Gastrocnemius medialis (tissue), 4 donors: Measurements from ENCODE around the gene PASD1. TPM values are rescaled to one million over a fixed set of nuclear protein-coding genes. Genes with fewer than 3 reads are reported as not detected.

Experiments
- ATAC-seq, 2 donors: fragments of 150-250 bp; one replicate each; pipeline ENCODE4 v1.9.1; 2016
- DNase-seq, 2 donors: peaks; one replicate each; pipeline ENCODE4 v3.0.0-alpha.2; 2019
- H3K27ac ChIP-seq, 4 donors: fragments of 200-600 bp; sonication (generic); 1 replicate in 1 of 4; 2 replicates in 3 of 4; pipeline ENCODE4 v1.5.1; 2016 to 2018; ENCODE audit warnings: mild to moderate bottlenecking in 2 of 4, moderate library complexity in 1 of 4
- H3K27me3 ChIP-seq, 3 donors: fragments of 200-600 bp; sonication (generic) in 2 of 3; 1 replicate in 1 of 3; 2 replicates in 2 of 3; pipeline versions ENCODE4 v1.5.1 to v1.6.0; 2016 to 2019; ENCODE audit warnings: mild to moderate bottlenecking in 1 of 3, moderate library complexity in 1 of 3
- H3K36me3 ChIP-seq, 2 donors: fragments of 200-600 bp; sonication (generic) in 1 of 2; one replicate each; pipeline ENCODE4 v1.5.1; 2017 to 2018
- H3K4me1 ChIP-seq, 2 donors: fragments of 200-600 bp; sonication (generic) in 1 of 2; one replicate each; pipeline ENCODE4 v1.5.1; 2016 to 2017; ENCODE audit warnings: mild to moderate bottlenecking in 2 of 2
- H3K4me3 ChIP-seq, 4 donors: fragments of 200-600 bp; sonication (generic) in 3 of 4; 1 replicate in 1 of 4; 2 replicates in 3 of 4; pipeline ENCODE4 v1.5.1; 2016 to 2019; ENCODE audit warnings: mild to moderate bottlenecking in 2 of 4
- H3K9me3 ChIP-seq, 3 donors: fragments of 200-600 bp; sonication (generic) in 2 of 3; 1 replicate in 1 of 3; 2 replicates in 2 of 3; pipeline ENCODE4 v1.5.1; 2016 to 2019
- POLR2A ChIP-seq, 2 donors: fragments of 450-650 bp; IDR thresholded peaks; one replicate each; pipeline ENCODE4 v1.6.1; 2017; ENCODE audit warnings: antibody characterized with exemption in 2 of 2, mild to moderate bottlenecking in 2 of 2, moderate library complexity in 2 of 2
- in situ Hi-C, 4 donors: fragments of 200-750 bp; cut with MboI; loops; one replicate each; pipeline versions ENCODE4 v1.15.0 to v1.8.0; 2017; ENCODE audit warnings: low sequenced_read_pairs in 4 of 4
- intact Hi-C: fragments of 100-400 bp; cut with DNase I; formaldehyde crosslinking; loops from one replicate; pipeline ENCODE4 v1.15.1; 2023; ENCODE audit warnings: low total_unique reads
- total RNA-seq, 4 donors: library from RNA; depleted of rRNA; stranded (reverse); fragments of >200 nt; gene quantifications; one replicate each; pipeline versions ENCODE4 v1.1.0 to v1.2.3, GENCODE V29; 2016
- TF ChIP-seq, protein P1 (sequence below), 5 experiments: fragments of 450-650 bp in 3 of 5; fragments of 200-600 bp in 2 of 5; sonication (generic) in 2 of 5; IDR thresholded peaks in 4 of 5; conservative IDR thresholded peaks in 1 of 5; 1 replicate in 4 of 5; 2 replicates in 1 of 5; pipeline ENCODE4 v1.5.1; 2016 to 2019; ENCODE audit warnings: antibody characterized with exemption in 5 of 5, mild to moderate bottlenecking in 3 of 5, moderate library complexity in 3 of 5

PASD1 gene
- total RNA-seq, 4 donors from 2014 or later, result not detected

DNA sequence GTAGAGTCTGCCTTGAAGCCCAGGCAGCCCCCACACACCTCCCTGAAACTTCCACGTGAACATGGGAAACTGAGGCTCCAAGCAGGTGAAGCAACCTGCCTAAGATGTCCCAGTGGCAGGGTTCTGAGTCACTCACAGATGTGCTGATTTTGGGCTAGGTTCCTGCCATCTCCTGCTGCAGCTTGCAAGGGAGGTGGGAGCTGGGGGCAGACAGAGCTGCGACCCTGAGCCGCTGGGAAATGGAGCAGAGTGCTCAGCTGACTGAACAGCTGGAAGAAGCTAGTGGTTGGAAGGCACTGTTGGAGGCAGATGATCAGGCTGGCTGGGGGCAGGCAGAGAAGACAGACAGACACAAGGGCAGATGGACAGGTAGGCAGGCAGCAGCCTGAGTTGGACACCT lies 148.8 kb downstream of the PASD1 start:
- intact Hi-C loops (no loop called here), in situ Hi-C loops (no loop called here)
- no peak for DNase-seq
- H3K27me3 ChIP-seq, result no peaks in the 10 kb centered on the region
- H3K4me3 ChIP-seq, result no peak overlapping the region
- H3K4me1 ChIP-seq, result peaks cover 0 to 4% of the 10 kb centered on the region in 2 donors
- H3K27ac ChIP-seq, result no peak overlapping the region
- no peaks in the 10 kb centered on the region for H3K36me3 ChIP-seq
- no peaks in the 10 kb centered on the region for H3K9me3 ChIP-seq
- ATAC-seq, result no peak
- TF ChIP-seq POLR2A (IDR thresholded peaks at IDR 0.05), result no peak
- TF ChIP-seq, protein P1, sequence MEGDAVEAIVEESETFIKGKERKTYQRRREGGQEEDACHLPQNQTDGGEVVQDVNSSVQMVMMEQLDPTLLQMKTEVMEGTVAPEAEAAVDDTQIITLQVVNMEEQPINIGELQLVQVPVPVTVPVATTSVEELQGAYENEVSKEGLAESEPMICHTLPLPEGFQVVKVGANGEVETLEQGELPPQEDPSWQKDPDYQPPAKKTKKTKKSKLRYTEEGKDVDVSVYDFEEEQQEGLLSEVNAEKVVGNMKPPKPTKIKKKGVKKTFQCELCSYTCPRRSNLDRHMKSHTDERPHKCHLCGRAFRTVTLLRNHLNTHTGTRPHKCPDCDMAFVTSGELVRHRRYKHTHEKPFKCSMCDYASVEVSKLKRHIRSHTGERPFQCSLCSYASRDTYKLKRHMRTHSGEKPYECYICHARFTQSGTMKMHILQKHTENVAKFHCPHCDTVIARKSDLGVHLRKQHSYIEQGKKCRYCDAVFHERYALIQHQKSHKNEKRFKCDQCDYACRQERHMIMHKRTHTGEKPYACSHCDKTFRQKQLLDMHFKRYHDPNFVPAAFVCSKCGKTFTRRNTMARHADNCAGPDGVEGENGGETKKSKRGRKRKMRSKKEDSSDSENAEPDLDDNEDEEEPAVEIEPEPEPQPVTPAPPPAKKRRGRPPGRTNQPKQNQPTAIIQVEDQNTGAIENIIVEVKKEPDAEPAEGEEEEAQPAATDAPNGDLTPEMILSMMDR (IDR thresholded peaks at IDR 0.05 in 4 of 5, conservative IDR thresholded peaks at IDR 0.05 in 1 of 5), result no peak

DNA sequence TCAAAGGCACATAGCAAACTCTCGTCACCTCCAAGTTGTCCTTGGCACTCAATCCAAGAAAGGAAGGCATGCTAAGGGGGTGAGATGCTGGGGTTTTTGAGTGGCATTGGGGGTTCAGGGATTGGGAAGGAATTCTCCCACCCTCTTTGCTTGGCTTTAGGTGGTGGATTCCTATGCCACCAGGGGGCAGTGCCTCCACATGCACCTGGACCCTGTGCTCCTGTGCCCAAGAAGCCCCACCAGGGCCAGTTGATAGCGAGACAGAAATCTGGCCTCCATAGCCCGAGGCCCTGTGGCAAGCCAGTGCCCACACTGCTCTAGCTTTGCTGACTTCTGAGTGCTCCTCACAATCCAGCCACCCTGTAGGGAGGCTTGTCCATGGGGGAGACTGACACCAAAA lies 150.4 kb downstream of the PASD1 start:
- Histone ChIP-seq H3K9me3 (no peaks in the 10 kb centered on the region), H3K36me3 (no peaks in the 10 kb centered on the region), H3K4me1 (peaks cover 0 to 4% of the 10 kb centered on the region in 2 donors), H3K27me3 (no peaks in the 10 kb centered on the region), H3K27ac (no peak overlapping the region), H3K4me3 (no peak overlapping the region)
- intact Hi-C loops, result no loop called here
- TF ChIP-seq, protein P1 (IDR thresholded peaks at IDR 0.05 in 4 of 5, conservative IDR thresholded peaks at IDR 0.05 in 1 of 5), result peak in 1 of 5 experiments; percentile 37
- TF ChIP-seq POLR2A (IDR thresholded peaks at IDR 0.05), result no peak
- DNase-seq (no peak), ATAC-seq (no peak)
- in situ Hi-C loops, result no loop called here

DNA sequence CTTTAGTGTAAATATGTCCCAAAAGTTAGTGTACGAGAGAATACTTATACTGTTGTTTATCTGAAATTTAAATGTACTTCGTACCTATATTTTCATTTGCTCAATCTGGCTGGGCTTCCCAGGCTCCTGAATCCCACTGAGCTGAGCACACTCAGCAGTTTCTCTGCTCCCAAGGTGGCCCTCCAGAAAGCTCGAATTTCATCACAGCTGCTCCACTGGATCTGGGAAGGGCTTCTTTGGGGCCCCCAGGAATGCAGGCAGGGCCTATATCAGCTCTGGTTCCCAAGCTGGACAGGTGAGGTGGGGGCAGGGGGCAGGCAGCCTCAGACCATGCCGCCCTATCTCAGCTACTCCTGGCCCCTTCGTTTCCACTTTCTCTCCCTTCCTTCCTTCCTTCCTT lies 150.9 kb downstream of the PASD1 start:
- no peak for DNase-seq
- in situ Hi-C loops, result no loop called here
- no peaks in the 10 kb centered on the region for H3K36me3 ChIP-seq
- TF ChIP-seq, protein P1 (IDR thresholded peaks at IDR 0.05 in 4 of 5, conservative IDR thresholded peaks at IDR 0.05 in 1 of 5), result no peak
- no peak for TF ChIP-seq POLR2A (IDR thresholded peaks at IDR 0.05)
- no peak overlapping the region for H3K27ac ChIP-seq
- H3K4me1 ChIP-seq, result peaks cover 0 to 4% of the 10 kb centered on the region in 2 donors
- no peak for ATAC-seq
- intact Hi-C loops, result no loop called here
- H3K9me3 ChIP-seq, result no peaks in the 10 kb centered on the region
- no peak overlapping the region for H3K4me3 ChIP-seq
- no peaks in the 10 kb centered on the region for H3K27me3 ChIP-seq

DNA sequence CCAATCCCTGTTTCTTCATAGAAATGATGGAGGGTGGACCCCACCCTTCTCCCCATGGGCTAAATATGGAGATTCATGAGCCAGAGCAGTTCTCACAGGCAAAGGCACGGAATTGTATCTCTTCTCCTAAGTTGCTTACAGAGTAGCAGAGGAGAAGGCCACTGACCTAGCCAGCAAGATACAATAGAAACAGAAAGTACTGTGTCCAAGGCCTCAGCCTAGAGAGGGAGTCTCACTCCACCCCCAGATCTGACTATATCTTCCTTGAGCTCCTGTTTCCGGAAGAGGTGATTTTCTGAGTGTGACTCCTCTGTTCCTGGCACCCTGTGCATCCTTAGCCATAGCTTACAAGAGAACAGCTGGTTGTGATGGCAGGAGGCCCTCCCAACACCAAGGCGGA lies 152.3 kb downstream of the PASD1 start, which contains the start of gene FATE1:
FATE1 (plus strand) TSS at position 284 of the 400 bp plus-strand sequence; CDS start at position 369, 85 bp downstream.
- H3K4me3 ChIP-seq, result no peak within 1 kb of the TSS
- ATAC-seq, result no peak
- TF ChIP-seq POLR2A (IDR thresholded peaks at IDR 0.05), result no peak
- TF ChIP-seq, protein P1 (IDR thresholded peaks at IDR 0.05 in 4 of 5, conservative IDR thresholded peaks at IDR 0.05 in 1 of 5), result no peak
- H3K27ac ChIP-seq, result no peak within 1 kb of the TSS
- no peak for DNase-seq
- H3K27me3 ChIP-seq, result no peaks in the 10 kb centered on the region
- no peaks in the 10 kb centered on the region for H3K36me3 ChIP-seq
- intact Hi-C loops (no loop called here), in situ Hi-C loops (no loop called here)
- peaks cover 0 to 4% of the 10 kb centered on the region in 2 donors for H3K4me1 ChIP-seq
- no peaks in the 10 kb centered on the region for H3K9me3 ChIP-seq

DNA sequence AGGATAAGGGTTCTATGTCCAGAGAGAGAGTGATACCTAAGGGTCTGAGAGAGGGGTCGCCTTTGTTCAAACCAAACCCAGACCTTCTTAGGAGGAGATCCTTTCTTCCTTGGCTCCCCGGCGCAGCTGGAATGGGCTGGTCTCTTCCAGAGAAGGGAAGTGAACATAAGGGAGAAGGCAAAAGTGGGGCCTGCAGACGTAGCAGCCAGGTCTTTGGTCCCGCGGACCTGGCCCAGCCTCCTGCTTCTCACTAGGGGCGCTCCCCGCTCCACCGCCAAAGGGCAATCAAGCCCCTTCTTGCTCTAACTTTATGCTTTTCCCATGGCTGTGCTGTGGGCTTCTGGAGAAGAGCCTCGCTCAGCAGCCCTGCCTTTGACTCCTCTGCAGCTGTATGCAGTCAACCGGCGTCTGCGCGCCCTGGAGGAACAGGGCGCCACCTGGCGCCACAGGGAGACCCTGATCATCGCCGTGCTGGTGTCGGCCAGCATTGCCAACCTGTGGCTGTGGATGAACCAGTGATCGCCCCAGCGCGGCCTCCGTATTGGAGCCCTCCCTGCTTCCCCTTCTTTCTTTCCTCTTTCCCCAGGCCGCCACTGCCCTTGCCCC lies 158.9 kb downstream of the PASD1 start:
- ATAC-seq (no peak), DNase-seq (no peak)
- intact Hi-C loops, result no loop called here
- no peaks in the 10 kb centered on the region for H3K4me1 ChIP-seq
- no peaks in the 10 kb centered on the region for H3K36me3 ChIP-seq
- no peak for TF ChIP-seq POLR2A (IDR thresholded peaks at IDR 0.05)
- TF ChIP-seq, protein P1 (IDR thresholded peaks at IDR 0.05 in 4 of 5, conservative IDR thresholded peaks at IDR 0.05 in 1 of 5), result peak in 2 of 5 experiments; percentile 11 to 18
- in situ Hi-C loops, result no loop called here
- no peak overlapping the region for H3K27ac ChIP-seq
- no peak overlapping the region for H3K4me3 ChIP-seq
- no peaks in the 10 kb centered on the region for H3K9me3 ChIP-seq
- H3K27me3 ChIP-seq, result no peaks in the 10 kb centered on the region
